GM12875 (cell line): Measurements from ENCODE around the gene GIMAP6.

Source experiments
- H3K4me3 ChIP-seq: one replicate; pipeline ENCODE4 v1.5.1; 2011; ENCODE audit warnings: low read depth, low read length, control low read depth
- TF ChIP-seq, protein P1 (sequence below): IDR thresholded peaks from 2 replicates; pipeline ENCODE4 v1.5.1; 2011; ENCODE audit warnings: low read depth, mild to moderate bottlenecking, control low read depth, inconsistent platforms, low read length, moderate library complexity, borderline replicate concordance; ENCODE audit not compliant: insufficient read depth

GIMAP6 gene

GRCh38 chr7:150656047-150656446 is 23.9 kb upstream of the GIMAP6 start:
- TF ChIP-seq, protein P1, sequence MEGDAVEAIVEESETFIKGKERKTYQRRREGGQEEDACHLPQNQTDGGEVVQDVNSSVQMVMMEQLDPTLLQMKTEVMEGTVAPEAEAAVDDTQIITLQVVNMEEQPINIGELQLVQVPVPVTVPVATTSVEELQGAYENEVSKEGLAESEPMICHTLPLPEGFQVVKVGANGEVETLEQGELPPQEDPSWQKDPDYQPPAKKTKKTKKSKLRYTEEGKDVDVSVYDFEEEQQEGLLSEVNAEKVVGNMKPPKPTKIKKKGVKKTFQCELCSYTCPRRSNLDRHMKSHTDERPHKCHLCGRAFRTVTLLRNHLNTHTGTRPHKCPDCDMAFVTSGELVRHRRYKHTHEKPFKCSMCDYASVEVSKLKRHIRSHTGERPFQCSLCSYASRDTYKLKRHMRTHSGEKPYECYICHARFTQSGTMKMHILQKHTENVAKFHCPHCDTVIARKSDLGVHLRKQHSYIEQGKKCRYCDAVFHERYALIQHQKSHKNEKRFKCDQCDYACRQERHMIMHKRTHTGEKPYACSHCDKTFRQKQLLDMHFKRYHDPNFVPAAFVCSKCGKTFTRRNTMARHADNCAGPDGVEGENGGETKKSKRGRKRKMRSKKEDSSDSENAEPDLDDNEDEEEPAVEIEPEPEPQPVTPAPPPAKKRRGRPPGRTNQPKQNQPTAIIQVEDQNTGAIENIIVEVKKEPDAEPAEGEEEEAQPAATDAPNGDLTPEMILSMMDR, result no peak

GRCh38 chr7:150654692-150655091 is 22.5 kb upstream of the GIMAP6 start:
- TF ChIP-seq, protein P1, result no peak

More at GRCh38 chr7:150656047-150656446, 23.9 kb upstream of the GIMAP6 start:
- H3K4me3 ChIP-seq, result no peak overlapping the region

GRCh38 chr7:150649080-150649385 is 16.8 kb upstream of the GIMAP6 start:
- TF ChIP-seq, protein P1, result no peak
- no peak overlapping the region for H3K4me3 ChIP-seq

More at GRCh38 chr7:150654692-150655091, 22.5 kb upstream of the GIMAP6 start:
- H3K4me3 ChIP-seq, result no peak overlapping the region

- no peak overlapping the region for H3K4me3 ChIP-seq
- TF ChIP-seq, protein P1, result no peak
Observed at GRCh38 chr7:150648353-150649079, 16.3 kb upstream of the GIMAP6 start.

DNA sequence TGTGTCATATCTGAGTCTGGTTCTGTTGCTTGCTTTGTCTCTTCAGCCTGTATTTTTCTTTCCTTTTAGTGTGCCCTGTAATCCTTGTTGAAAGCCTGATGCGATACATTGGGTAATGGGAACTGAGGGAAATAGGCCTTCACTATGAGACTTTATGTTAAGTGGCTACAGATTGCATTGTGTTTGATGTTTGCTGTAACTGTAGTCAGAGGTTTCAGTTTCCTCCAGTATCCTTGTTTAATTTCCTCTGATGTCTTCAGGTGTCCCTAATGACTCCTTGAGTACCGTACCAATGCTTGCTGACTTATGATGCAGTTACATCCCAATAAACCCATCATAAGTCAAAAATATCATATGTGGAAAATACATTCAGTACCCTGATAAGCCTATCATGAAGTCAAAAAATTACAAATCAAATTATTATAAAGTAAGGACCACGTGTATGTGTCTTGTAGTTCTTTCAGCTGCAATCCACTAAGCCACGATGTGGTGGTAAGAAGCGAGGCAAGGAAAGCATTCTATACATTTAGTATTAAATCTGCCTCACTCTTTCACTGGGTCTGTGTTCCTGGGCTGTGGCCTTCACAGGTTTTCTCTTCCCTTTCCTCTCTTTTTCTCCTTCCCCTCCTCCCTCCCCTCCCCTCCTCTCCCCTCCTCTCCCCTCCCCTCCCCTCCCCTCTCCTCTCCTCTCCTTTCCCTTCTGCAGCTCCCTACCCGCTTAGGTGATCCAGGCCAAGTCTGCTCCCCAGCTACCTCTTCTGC is 13.3 kb upstream of the GIMAP6 start:
- TF ChIP-seq, protein P1, result no peak
- H3K4me3 ChIP-seq, result no peak overlapping the region

DNA sequence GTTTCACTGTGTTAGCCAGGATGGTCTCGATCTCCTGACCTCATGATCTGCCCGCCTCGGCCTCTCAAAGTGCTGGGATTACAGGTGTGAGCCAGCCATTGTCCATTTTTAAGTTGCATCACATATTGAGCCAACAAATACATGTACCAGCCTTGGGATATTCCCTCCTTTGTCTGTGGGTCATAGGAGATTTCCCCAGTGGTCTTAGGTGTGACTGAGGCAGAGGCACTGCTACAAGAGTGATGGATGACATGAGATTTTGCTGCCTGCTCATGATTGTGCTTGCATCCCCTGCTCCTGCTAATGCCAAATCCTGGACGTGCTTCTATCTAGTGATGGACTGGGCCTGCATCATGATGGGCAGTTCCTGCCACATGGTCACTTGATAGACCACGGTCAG is 10.7 kb upstream of the GIMAP6 start:
- TF ChIP-seq, protein P1, result no peak

DNA sequence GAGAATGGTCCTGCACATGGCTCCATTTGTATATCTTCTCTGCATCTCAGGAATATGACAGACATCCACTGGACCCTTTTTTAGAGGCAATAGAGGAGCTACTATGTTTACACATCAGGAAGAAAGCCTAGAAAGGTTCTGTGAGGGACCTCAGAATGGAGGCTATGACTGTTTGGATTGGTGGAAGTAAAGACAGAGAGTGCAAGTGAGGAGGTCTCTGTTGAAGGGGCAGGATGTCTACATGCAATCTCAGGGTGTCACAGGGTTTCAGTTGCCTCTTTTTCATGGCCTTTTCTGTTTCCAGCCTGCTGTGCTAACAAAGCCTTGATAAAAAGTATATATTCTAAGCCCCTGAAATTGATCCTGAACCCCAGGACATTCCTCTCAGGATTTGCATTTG is 9.7 kb upstream of the GIMAP6 start:
- H3K4me3 ChIP-seq, result no peak overlapping the region
- TF ChIP-seq, protein P1, result no peak

More for the DNA sequence above, 10.7 kb upstream of the GIMAP6 start:
- no peak overlapping the region for H3K4me3 ChIP-seq
